Spleen (tissue), 11 donors: ENCODE data around the gene PPM1A. TPM values are rescaled to one million over a fixed set of nuclear protein-coding genes. Genes with fewer than 3 reads are reported as not detected.

Source experiments
- DNase-seq: peaks from one replicate; pipeline ENCODE4 v3.0.0-alpha.2; 2020
- H3K27ac ChIP-seq, 8 donors: fragments of 200-600 bp; sonication (generic) in 7 of 8; 1 replicate in 4 of 8; 2 replicates in 4 of 8; pipeline versions ENCODE4 v1.5.0 to v1.8.0; 2016 to 2021; ENCODE audit warnings: inconsistent platforms in 4 of 8, mild to moderate bottlenecking in 4 of 8, moderate library complexity in 1 of 8
- H3K27me3 ChIP-seq, 7 donors: fragments of 200-600 bp; sonication (generic) in 6 of 7; replicated peaks in 1 of 7; 1 replicate in 4 of 7; 2 replicates in 3 of 7; pipeline versions ENCODE4 v1.5.0 to v1.8.0; 2016 to 2021; ENCODE audit warnings: inconsistent platforms in 3 of 7, mild to moderate bottlenecking in 1 of 7
- H3K36me3 ChIP-seq, 6 donors: fragments of 200-600 bp; sonication (generic) in 5 of 6; 1 replicate in 4 of 6; 2 replicates in 2 of 6; pipeline versions ENCODE4 v1.5.0 to v1.8.0; 2016 to 2021; ENCODE audit warnings: inconsistent platforms in 2 of 6
- H3K4me1 ChIP-seq, 6 donors: fragments of 200-600 bp; sonication (generic) in 5 of 6; 1 replicate in 3 of 6; 2 replicates in 3 of 6; pipeline versions ENCODE4 v1.5.0 to v1.8.0; 2016 to 2021; ENCODE audit warnings: inconsistent platforms in 3 of 6
- H3K4me3 ChIP-seq, 8 donors: fragments of 200-600 bp; sonication (generic) in 7 of 8; 1 replicate in 4 of 8; 2 replicates in 4 of 8; pipeline versions ENCODE4 v1.5.0 to v1.8.0; 2016 to 2021; ENCODE audit warnings: inconsistent platforms in 4 of 8, mild to moderate bottlenecking in 4 of 8, moderate library complexity in 2 of 8
- H3K9me3 ChIP-seq, 8 donors: fragments of 200-600 bp; sonication (generic) in 7 of 8; 1 replicate in 4 of 8; 2 replicates in 4 of 8; pipeline versions ENCODE4 v1.5.0 to v1.8.0; 2016 to 2021; ENCODE audit warnings: inconsistent platforms in 4 of 8
- CTCF ChIP-seq, 11 experiments: fragments of 200-600 bp in 7 of 11; fragments of 450-650 bp in 4 of 11; sonication (generic) in 4 of 11; IDR thresholded peaks in 8 of 11; conservative IDR thresholded peaks in 3 of 11; 1 replicate in 7 of 11; 2 replicates in 4 of 11; pipeline versions ENCODE4 v1.4.0 to v1.8.0; 2016 to 2021; ENCODE audit warnings: antibody characterized with exemption in 11 of 11, inconsistent platforms in 4 of 11, mild to moderate bottlenecking in 1 of 11
- POLR2A ChIP-seq, 3 donors: fragments of 450-650 bp; IDR thresholded peaks; one replicate each; pipeline ENCODE4 v1.5.1; 2017; ENCODE audit warnings: antibody characterized with exemption in 3 of 3, mild to moderate bottlenecking in 1 of 3
- POLR2AphosphoS5 ChIP-seq, 3 donors: sonication (generic); formaldehyde crosslinking; IDR thresholded peaks; one replicate each; pipeline ENCODE4 v1.5.1; 2017; ENCODE audit warnings: antibody characterized with exemption in 3 of 3
- WGBS, 5 donors: extraction: QIAGEN DNeasy Blood & Tissue Kit in 3 of 5; methylation state at CpG; one replicate each; pipeline versions ENCODE4 v1.1.5 to v1.1.7; 2013 to 2018; 5-methylcytosine and 5-hydroxymethylcytosine counted together
- intact Hi-C: fragments of 100-400 bp; cut with DNase I; formaldehyde crosslinking; loops from one replicate; pipeline ENCODE4 v1.15.0; 2023; ENCODE audit warnings: low total_unique reads
- polyA plus RNA-seq, 3 donors: library from polyadenylated mRNA; stranded (reverse); fragments of 200-250 nt; gene quantifications; one replicate each; pipeline ENCODE4 v1.2.1, GENCODE V29; 2013
- total RNA-seq, 7 donors: library from RNA; depleted of rRNA in 3 of 7; stranded (reverse); fragments of >200 nt in 3 of 7; fragmentation: NEBNext Ultra II Directional in 4 of 7; extraction: Animal tissue kit (Norgen Biotek cat#: 25700) in 4 of 7; gene quantifications; one replicate each; pipeline versions ENCODE4 v1.1.0 to v1.2.1, GENCODE V29; 2016 to 2021
- donor health status: healthy with polysubstance abuse.
- donor health status: DM: no; HTN: no; CAD: no; lungs with moderate emphysema.
- donor health status: DM: no; HTN: no; CAD: no.
- donor health status: Bipolar disorder and iron deficiency.
- donor health status: healthy.
- donor health status: DM: no; HTN: no; CAD: no.
- donor health status: DM: yes; HTN: yes; CAD: no.

PPM1A gene
- total and polyA plus RNA-seq, 10 donors, result 15.5 to 63.0 (median 45.0) TPM

GRCh38 chr14:60204843-60205774 is 43.9 kb upstream of the PPM1A start:
- Histone ChIP-seq H3K27me3 (no peaks in the 10 kb centered on the region), H3K27ac (peak overlapping the region in 2 of 8 donors; percentile 1 to 35), H3K36me3 (no peaks in the 10 kb centered on the region), H3K4me3 (no peak overlapping the region), H3K9me3 (peaks cover 0 to 12% (median under 1%) of the 10 kb centered on the region in 8 donors), H3K4me1 (peaks cover 0 to 17% (median 8%) of the 10 kb centered on the region in 6 donors)
- DNase-seq, result no peak
- WGBS, 5 donors, result 57 to 70% (median 61%) methylated on average over 6 of the region's 6 CpGs
- intact Hi-C loops, result no loop called here
- TF ChIP-seq POLR2A (IDR thresholded peaks at IDR 0.05) (no peak), CTCF (IDR thresholded peaks at IDR 0.05 in 8 of 11, conservative IDR thresholded peaks at IDR 0.05 in 3 of 11) (no peak), POLR2AphosphoS5 (IDR thresholded peaks at IDR 0.05) (no peak)

- Histone ChIP-seq H3K27ac (no peak overlapping the region), H3K4me1 (peaks cover 0 to 17% (median 8%) of the 10 kb centered on the region in 6 donors), H3K36me3 (no peaks in the 10 kb centered on the region), H3K27me3 (no peaks in the 10 kb centered on the region), H3K4me3 (no peak overlapping the region), H3K9me3 (peaks cover 0 to 3% (median 0%) of the 10 kb centered on the region in 8 donors)
- no peak for DNase-seq
- no peak for TF ChIP-seq CTCF (IDR thresholded peaks at IDR 0.05 in 8 of 11, conservative IDR thresholded peaks at IDR 0.05 in 3 of 11)
- TF ChIP-seq POLR2A (IDR thresholded peaks at IDR 0.05), result no peak
- TF ChIP-seq POLR2AphosphoS5 (IDR thresholded peaks at IDR 0.05), result no peak
- WGBS, 5 donors, result 79 to 89% (median 84%) methylated on average over 7 of the region's 7 CpGs
- intact Hi-C loops, result no loop called here
Measured at GRCh38 chr14:60206249-60206670, 42.8 kb upstream of the PPM1A start.

DNA sequence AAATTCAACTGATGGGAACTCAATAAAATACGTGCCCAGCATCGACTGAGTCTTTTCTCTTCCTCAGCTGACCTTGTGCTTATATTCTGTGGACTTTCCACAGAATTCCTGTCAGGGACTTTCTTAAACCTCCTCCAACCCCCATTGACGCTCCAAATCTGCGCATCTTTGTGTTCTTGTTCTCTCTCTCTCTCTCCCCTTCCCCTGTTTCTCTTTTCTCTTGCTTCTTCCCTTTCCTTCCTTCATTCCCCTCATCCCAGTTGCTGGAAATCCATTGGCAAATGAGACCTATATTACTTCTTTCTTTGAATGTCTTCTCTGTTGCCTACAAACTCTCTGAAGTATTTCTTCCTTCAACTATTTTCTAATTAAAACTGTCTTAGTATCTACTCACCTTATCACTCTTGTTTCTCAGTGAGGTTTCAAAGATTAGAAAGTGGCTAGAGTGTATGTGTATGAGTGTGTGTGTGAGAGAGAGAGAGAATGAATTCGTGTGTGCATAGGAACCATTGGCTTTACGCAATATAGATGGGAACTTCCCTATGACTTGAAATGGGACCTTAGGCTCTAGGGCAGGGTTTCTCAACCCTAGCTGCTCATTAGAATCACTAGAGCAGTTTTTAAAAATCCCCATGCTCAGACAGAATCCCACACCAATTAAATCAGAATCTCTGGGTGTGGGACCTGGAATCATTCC is 42.0 kb upstream of the PPM1A start:
- Histone ChIP-seq H3K27me3 (no peaks in the 10 kb centered on the region), H3K9me3 (no peaks in the 10 kb centered on the region), H3K27ac (no peak overlapping the region), H3K4me3 (no peak overlapping the region), H3K4me1 (peaks cover 0 to 17% (median 8%) of the 10 kb centered on the region in 6 donors), H3K36me3 (no peaks in the 10 kb centered on the region)
- WGBS, 5 donors, result 67 to 84% (median 75%) methylated on average over 6 of the region's 6 CpGs
- intact Hi-C loops, result no loop called here
- no peak for DNase-seq
- TF ChIP-seq POLR2AphosphoS5 (IDR thresholded peaks at IDR 0.05) (no peak), CTCF (IDR thresholded peaks at IDR 0.05 in 8 of 11, conservative IDR thresholded peaks at IDR 0.05 in 3 of 11) (no peak), POLR2A (IDR thresholded peaks at IDR 0.05) (no peak)

GRCh38 chr14:60210703-60211102 is 38.3 kb upstream of the PPM1A start:
- Histone ChIP-seq H3K4me3 (no peak overlapping the region), H3K4me1 (no peaks in the 10 kb centered on the region), H3K9me3 (no peaks in the 10 kb centered on the region), H3K27me3 (no peaks in the 10 kb centered on the region), H3K36me3 (no peaks in the 10 kb centered on the region), H3K27ac (no peak overlapping the region)
- DNase-seq, result no peak
- TF ChIP-seq POLR2A (IDR thresholded peaks at IDR 0.05) (no peak), CTCF (IDR thresholded peaks at IDR 0.05 in 8 of 11, conservative IDR thresholded peaks at IDR 0.05 in 3 of 11) (no peak), POLR2AphosphoS5 (IDR thresholded peaks at IDR 0.05) (no peak)
- 58 to 100% (median 82%) methylated on average over 1 of the region's 1 CpG for WGBS, 5 donors
- intact Hi-C loops, result no loop called here
